GM18909 (cell line): Measurements from ENCODE around the gene ATOSA.

ENCODE experiments used
- ATAC-seq: cut with Tn5 transposase; IDR thresholded peaks from one replicate; pipeline ENCODE4 v1.9.1; 2021; ENCODE audit warnings: mild to moderate bottlenecking; ENCODE audit not compliant: unreplicated experiment, poor library complexity

The ATOSA gene

DNA sequence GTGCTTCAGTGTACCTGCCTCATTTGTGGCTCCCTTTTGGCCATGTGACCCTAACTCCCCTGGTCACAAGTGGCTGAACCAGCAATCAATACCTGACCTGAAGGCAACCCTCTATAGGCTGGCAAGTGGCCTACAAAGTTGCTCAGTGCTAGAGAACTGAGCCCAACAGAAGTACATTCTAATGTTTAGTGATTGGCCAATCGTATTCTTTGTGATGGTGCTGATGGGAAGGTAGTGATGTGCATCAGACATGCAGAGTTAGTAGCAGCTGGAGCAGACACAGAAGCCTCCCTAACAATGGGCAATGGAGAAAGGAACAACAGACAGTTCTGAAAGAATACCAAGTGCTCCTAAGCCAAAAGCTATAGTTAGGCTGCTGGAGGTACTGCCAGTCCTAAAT lies 10.4 kb upstream of the ATOSA start:
- no peak for ATAC-seq

DNA sequence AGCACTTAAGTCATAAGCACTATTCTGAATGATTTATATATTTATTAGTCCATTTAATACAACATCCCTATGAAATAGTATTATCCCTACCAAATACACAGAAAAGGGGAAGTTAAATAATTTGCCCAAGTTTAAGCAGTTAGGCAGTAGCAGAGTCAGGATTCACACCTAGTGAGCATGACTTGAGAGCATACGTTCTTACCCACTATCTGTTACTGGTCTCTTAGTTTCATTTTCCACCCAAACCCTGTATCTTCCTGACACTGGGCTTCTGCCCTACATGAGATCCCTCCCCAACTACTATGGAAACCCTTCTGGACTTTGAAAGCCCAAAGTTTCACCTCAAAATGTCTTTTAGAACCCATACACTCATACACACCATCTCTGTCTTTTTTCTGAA lies 4.4 kb upstream of the ATOSA start:
- peak; percentile 56 for ATAC-seq

DNA sequence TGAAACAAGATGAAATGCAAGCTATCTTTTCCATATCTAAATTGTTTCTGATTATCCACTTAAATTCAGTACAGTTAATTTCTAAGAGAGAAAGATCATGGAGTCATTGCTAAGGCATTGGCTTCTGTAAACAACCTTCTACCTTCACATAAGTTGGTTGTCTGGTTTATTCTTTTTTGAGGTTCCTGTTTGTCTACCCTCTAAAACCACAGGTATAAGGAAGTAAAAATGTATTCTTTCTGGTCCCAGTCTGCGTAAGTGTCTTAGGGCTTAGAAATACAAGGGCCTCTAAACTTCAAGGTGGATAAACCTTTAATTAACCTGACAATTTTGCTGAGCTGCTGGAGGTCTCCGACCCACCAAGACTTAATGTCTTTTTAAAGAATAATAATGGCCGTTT lies 3.6 kb upstream of the ATOSA start:
- ATAC-seq: peak; percentile 20

DNA sequence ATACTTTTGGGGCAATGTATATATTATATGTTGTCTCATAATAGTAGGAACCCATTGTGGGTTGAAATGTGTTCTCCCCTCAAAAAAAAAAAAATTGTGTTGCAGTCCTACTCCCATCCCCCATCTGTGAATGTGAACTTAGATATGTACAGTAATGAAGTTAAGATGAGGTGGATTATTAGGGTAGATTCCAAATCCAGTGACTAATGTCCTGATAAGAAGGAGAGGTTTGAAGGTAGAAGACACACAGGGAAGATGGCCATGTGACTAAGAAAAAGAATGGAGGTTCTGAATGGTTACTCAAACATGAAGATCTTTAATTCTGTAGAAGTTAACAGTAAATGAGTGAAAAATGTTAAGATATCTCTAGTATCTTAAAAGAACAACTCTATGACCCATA lies 3.0 kb upstream of the ATOSA start:
- ATAC-seq: no peak

DNA sequence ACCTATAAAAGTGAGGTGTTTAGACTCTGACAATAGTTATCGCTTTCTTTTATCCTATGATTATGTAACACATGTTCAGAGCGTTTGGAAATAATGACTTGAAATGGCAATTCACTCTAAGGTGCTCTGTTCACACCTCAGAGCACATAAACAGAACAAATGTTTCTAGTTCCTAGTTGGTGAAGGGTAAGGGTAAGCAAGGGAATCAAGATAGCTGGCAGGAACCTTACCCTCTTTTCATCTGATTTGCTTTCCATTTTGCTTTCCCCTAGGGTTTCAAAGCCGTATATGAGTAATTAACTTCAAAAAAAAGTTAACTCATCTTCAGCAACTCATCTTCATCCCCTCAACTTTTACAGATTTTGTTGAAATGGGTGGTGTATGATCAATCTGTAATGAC lies 2.3 kb upstream of the ATOSA start:
- ATAC-seq: no peak

DNA sequence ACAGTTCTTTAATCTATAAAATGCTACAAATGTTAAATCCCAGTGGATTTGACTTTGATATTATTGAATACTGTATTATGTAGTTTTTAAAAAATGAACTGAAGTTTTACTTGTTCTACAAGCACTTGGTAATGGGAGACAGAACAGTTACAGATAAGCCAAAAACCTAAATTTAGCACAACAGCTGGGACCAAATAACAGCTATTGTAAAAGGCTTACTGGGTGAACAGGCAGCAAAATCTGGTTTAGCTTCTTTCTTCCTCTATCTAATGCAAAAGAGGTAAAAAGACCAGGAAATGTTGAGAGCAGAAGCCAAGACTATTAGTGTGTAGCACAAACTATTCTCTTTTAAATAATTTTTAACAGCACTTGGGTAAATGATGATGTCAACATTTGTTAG lies 1.6 kb upstream of the ATOSA start:
- no peak for ATAC-seq

DNA sequence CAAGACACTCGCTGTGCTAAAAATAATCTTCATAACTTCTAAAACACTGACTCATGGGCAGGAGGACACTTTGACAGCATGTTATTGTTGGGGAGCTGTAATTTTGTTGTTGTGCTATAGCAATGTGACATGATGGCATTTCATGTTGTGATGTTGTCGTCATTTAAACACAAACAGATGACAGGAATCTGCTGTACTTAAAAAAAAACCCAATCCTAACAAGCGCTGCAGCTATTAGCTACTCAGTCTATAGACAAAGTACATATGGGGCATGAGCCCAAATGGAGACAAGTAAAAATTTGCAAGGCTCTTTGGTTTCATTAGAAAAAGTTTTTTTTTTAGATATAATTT lies 828 bp upstream of the ATOSA start:
- ATAC-seq: no peak

DNA sequence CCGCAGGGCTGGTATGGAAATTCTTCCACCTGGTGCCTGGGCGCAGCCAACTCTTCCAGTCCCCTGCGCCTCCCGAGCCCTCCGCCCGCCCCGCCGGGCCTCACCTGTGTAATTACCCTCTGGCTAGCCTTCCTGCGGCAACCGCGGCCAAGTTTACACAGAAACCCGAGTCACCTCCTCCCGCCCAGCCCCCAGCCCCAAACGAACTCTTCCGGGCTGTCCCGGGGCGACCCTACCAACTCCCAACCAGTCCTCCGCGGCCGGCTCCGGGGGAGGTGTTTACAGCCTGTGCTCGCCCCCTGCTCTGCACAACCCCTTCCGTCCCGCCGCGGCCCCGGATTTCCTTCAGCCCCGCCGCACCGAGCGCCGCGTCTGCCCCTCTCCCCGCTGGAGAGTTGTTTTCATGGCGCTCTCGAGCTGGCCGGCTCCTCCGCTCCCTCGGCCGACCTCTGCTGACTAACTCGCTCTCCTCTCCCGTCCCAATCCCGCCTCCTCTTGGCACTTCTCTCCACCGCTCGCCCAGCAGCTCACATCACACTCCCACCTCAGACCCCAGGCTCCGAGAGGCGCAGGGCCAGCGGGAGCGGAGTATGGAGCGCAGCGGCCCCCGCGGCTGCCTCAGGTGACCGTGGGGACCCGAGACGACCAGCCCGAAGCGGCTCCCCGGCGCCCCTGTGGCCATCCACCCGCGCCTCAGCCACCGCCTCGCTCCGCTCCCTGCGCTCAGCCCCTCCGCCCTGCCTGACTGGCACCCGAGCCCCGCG lies 538 bp downstream of the ATOSA start:
- peak; percentile 25 for ATAC-seq

DNA sequence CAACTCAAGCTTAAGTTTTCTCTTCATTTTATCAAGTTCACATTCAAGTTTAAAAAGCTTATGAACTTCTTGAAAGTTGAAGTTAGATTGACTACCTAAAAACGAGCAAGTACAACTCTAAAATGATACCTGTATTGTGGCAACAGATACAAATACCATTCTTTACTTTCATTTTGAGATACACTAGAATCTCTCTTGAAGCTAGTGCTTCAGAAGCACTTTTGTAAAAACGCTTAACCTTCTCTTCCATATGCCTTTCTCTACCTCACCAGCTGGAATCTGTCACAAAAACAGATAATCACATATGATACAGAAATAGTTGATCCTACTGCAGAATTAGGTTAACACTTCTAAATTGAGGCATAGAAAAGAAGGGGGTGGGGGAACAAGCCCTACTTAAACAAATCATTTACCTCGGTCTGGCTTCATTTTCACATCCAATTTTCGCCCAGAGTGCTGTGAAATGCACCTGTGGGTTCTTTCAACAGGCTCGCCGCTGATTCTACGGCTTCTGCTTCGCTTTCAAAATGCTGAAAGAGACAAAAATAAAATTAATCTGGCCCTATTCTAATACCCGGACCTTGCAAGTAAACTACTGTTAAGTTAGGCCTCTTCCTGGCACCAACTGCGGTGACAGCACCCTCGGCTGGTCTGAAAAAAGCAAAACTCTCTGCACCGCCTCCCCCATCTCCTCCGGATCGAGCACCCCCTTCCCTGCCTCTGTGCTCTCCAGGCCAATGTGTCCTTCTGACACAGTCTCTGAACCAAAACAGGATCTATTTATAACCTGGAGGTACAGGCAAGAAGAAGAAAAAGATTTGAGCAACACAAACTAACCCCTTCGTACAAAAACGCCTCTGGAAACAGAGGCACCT lies 1.4 kb downstream of the ATOSA start:
- peak; percentile 39 for ATAC-seq

DNA sequence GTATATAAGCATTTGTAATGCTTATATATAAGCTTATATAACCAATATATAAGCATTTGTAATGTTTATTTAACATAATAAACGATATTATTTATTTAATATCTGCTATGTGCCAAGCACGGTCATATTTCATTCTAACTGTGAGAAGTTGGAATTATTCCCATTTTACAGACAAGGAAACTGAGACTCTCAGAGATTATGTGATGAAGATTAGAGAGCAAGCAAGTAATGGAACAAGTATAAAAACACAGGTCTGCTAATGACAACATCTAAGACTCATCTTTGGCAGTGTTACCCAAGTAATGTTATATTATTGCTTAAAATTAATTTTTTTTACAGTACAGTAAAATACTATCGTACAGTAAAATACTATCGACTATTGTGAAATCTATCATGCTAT lies 4.4 kb downstream of the ATOSA start:
- no peak for ATAC-seq

DNA sequence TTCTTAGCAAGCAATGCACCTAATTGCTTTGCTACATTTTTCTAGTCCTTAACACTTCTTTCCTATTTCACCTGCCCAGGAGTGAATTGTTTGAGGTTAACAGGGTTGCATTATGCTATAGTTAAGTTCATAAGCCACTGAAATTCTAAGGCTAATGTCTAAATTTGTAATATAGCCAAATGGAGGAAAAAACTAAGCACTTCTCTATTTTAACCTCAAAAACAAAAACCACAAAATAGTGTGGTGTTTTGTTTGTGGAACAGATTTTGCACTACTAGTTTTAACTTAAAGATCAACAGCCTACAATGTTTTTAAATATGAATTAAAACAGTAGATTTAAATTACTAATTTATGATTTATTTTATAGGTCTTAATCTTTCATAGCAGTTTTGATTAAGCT lies 5.5 kb downstream of the ATOSA start:
- ATAC-seq: no peak

DNA sequence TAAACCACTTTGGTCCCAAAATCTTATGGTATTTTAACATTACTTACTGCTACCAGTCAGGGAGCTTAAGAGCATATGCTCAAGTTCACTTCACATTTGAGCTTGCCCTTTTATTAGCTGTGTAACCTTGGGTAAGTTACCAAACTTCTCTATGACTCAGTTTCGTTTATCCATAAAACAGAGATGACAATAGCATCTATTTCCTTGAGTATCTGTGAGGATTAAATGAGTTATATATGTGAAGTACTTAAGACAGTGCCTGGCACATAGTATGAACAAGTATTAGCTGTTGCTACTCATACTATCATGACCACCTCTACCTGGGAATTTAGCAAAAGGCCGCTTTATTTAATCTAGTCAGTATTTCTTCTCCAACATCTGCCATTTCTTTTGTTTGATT lies 5.9 kb downstream of the ATOSA start:
- ATAC-seq: no peak

DNA sequence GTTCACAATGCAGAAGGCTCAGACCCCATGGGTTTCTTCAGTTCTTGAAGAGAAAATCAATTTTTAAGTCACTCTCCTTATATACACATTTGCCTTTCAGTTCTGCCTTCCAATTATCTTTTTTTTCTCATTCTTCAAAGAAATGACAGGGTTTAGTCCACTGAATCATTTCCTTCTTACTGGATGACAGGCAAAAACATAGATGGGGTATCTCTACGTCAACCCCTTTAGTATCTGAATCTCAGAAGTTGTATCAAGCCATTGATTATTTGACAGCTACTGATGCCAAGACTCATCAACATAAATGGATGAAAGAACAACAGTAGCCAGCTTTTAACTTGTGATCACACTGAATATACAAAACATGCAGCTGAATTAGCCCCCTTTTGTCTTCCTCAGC lies 6.5 kb downstream of the ATOSA start:
- no peak for ATAC-seq

DNA sequence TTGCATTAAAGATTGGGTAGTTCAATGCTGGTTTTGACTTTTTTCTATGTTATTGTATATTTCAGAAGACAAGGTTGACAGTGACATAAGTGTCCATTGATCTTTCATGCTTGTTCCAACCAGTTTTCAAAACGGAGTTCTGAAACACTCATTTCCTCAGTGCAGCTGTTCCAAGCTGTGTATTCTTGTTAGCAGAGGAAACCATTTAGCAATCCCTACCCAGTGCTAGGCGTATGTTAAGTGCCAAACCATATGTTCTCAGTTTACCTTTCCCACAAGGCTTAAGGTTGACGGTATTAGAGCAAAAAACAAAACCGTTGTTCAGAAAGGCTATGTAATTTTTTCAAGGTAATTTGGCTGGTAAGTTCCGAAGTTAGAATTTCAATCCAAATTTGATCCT lies 9.1 kb downstream of the ATOSA start:
- ATAC-seq: no peak

DNA sequence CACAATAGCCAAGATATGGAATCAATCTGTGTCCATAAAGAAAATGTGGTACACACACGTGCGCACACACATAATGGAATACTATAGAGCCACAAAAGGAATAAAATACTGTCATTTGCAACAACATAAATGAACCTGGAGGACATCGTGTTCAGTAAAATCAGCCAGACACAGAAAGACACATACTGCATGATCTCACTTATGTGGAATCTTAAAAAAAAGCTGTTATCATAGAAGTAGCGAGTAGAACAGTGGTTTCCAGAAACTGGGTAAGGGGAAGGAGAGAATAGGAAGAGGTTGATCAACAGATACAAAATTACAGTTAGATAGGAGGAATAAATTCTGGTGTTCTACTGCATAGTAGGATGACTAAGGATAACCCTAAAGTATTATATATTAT lies 11.1 kb downstream of the ATOSA start:
- no peak for ATAC-seq

DNA sequence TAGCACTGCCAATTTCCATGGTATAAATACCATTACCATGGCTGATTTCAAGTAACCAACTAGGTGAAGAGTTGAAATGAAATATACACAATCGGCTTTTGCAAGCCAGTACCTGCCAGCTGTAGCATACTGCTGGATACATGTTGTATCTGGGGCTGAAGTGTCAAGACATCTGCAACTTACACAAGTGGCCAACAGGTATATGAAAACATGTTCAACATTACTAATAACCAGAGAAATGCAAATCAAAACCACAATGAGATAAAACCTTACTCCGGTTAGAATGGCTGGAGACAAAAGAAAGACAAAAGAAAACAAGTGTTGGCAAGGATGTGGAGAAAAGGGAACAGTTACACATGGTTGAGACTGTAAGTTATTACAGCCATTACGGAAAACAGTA lies 11.6 kb downstream of the ATOSA start:
- peak; percentile 85 for ATAC-seq

DNA sequence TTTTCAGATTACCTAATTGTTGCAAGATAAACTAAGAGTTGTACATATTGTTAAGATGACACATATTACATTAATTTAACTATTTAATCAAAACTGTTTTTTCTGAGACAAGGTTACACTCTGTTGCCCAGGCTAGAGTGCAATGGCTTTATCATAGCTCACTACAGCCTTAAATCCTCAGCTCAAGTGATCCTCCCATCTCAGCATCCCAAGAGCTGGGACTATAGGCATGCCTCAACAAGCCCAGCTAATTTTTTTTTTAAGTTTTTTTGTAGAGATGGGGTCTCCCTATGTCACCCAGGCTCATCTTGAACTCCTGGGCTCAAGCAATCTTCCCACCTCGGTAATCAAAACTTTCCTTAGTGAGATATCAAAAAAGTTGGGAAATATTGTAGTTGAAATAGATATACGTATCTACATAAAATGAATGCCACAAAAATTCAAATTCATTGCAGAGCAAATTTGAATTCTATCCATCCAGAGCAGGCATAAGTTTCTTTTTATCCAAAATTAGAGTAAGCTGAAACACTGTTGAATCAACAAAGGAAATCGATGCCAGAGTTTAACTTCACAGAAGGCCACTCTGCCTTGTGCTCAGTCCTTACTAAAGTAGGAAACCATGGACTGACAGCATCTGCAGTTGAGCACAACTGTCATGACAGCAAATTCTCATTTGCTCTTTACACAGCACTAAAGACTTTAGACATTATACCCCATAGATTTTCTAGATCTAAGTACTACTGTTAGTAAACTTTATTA lies 15.5 kb downstream of the ATOSA start:
- no peak for ATAC-seq

DNA sequence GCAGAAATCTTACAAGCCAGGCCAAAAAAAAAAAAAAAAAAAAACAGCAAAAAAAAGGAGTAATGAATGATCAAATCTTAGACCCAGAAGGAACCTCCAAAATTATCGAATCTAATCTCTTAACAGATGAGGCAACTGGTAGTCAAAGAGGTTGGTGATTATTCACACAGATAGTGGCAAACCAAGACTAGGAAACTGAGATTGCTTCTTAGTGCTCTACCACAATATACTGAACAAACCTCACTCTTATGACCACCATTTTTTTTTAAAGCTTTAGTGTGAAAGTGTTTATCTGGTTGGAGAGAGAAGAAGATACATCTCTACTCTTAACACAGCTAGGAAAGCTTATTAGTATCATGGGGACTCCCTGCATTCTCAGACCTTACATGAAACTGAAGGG lies 17.3 kb downstream of the ATOSA start:
- ATAC-seq: no peak

DNA sequence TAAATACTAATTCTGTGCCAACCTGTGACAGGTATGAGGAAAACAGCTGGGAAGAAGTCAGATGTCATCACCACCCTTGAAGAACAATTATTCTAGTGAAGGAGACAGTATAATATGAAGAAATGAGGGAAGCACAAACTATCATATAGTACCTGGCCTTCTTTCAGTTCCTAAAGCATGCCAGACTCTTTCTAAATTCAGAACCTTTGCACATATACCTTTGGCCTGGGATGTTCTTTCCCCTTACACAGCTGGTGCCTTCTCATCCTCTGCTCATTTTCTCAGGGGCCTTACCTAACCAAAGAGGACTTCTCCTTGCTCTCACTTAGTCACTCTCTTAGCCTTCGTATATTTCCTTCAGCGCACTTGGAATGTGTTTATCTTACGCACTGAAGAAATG lies 19.0 kb downstream of the ATOSA start:
- no peak for ATAC-seq

DNA sequence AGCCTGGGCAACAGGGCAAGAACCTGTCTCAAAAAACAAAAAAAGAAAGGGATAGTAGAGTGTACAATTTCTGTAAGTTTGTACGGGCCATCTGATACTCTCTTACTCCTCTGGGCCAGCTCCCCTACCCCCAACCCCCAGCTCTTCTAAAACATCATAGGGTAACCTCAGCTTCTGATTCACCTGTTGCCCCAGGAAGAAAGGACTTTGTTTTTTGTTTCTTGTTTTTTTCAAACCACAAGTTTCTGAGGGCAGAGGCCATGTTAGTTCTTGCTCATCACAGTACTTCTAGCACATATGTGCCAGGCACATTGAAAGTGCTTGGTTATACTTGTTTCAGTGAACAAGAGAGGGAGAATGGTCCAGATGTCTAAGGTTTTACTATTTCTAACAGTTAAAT lies 20.2 kb downstream of the ATOSA start:
- peak; percentile 93 for ATAC-seq

DNA sequence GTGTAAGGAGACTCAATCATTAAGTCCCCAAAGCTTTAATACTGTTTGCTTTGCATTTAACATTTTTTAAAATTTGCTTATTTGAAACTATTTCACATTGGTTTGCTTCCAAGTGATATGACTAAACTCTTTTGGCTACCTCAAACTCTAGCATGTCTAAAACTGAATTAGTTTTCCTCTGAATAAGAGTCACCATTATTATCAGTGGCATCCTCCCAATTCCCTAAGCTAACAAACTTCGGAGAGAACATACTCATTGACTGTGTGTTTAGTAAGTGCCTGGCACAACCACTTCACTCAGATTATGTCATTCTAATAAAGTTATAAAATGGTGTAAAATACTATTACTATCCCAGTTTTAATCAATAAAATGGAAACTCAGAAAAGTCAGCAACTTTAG lies 21.9 kb downstream of the ATOSA start:
- no peak for ATAC-seq
